ENCODE measurements around the gene CAMK4. TPM values are rescaled to one million over a fixed set of nuclear protein-coding genes. Genes with fewer than 3 reads are reported as not detected.

CAMK4 gene
- total RNA-seq, 1 donor from 2014 or later: 11.2 TPM

- Mint-ChIP-seq H3K27ac (peak overlapping the region; percentile 53), H3K9me3 (peaks cover 6% of the 10 kb centered on the region), H3K27me3 (no peaks in the 10 kb centered on the region), H3K4me3 (no peak overlapping the region), H3K36me3 (no peaks in the 10 kb centered on the region), H3K4me1 (ENCODE audit: unreplicated experiment) (no peaks in the 10 kb centered on the region)
- TF ChIP-seq, protein P1, sequence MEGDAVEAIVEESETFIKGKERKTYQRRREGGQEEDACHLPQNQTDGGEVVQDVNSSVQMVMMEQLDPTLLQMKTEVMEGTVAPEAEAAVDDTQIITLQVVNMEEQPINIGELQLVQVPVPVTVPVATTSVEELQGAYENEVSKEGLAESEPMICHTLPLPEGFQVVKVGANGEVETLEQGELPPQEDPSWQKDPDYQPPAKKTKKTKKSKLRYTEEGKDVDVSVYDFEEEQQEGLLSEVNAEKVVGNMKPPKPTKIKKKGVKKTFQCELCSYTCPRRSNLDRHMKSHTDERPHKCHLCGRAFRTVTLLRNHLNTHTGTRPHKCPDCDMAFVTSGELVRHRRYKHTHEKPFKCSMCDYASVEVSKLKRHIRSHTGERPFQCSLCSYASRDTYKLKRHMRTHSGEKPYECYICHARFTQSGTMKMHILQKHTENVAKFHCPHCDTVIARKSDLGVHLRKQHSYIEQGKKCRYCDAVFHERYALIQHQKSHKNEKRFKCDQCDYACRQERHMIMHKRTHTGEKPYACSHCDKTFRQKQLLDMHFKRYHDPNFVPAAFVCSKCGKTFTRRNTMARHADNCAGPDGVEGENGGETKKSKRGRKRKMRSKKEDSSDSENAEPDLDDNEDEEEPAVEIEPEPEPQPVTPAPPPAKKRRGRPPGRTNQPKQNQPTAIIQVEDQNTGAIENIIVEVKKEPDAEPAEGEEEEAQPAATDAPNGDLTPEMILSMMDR (conservative IDR thresholded peaks at IDR 0.05): no peak
- no peak for DNase-seq (ENCODE audit: extremely low spot score, unreplicated experiment)
These were observed 245.7 kb downstream of the CAMK4 start for GRCh38 chr5:111469903-111470302.

- no peaks in the 10 kb centered on the region for H3K4me1 Mint-ChIP-seq (ENCODE audit: unreplicated experiment)
- no peak for DNase-seq (ENCODE audit: extremely low spot score, unreplicated experiment)
- no peaks in the 10 kb centered on the region for H3K27me3 Mint-ChIP-seq
- H3K9me3 Mint-ChIP-seq: no peaks in the 10 kb centered on the region
- no peak overlapping the region for H3K27ac Mint-ChIP-seq
- H3K36me3 Mint-ChIP-seq: no peaks in the 10 kb centered on the region
- no peak overlapping the region for H3K4me3 Mint-ChIP-seq
- TF ChIP-seq, protein P1 (conservative IDR thresholded peaks at IDR 0.05): no peak
These were observed 247.9 kb downstream of the CAMK4 start for GRCh38 chr5:111472096-111472495.

DNA sequence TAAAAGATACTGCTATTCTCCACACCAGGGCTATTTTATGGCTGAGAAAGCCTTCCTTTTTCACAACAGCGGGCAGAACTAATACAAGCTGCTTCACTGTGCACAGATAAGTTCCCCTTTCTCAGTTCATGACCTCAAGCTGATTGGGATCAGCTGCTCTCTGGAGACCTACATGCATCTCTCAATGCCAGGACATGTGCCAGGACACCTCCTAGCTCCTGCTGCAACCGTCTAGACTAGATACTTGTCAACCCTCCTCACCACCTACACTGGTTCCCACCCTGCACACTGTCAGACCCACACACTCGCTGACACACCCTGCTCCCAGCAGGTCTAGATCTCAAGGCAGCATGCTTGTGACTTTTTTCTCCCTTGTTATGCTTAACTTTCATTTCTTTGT is 248.4 kb downstream of the CAMK4 start:
- no peak overlapping the region for H3K4me3 Mint-ChIP-seq
- no peak overlapping the region for H3K27ac Mint-ChIP-seq
- no peaks in the 10 kb centered on the region for H3K27me3 Mint-ChIP-seq
- no peaks in the 10 kb centered on the region for H3K4me1 Mint-ChIP-seq (ENCODE audit: unreplicated experiment)
- H3K36me3 Mint-ChIP-seq: no peaks in the 10 kb centered on the region
- no peak for DNase-seq (ENCODE audit: extremely low spot score, unreplicated experiment)
- TF ChIP-seq, protein P1 (conservative IDR thresholded peaks at IDR 0.05): no peak
- H3K9me3 Mint-ChIP-seq: no peaks in the 10 kb centered on the region

DNA sequence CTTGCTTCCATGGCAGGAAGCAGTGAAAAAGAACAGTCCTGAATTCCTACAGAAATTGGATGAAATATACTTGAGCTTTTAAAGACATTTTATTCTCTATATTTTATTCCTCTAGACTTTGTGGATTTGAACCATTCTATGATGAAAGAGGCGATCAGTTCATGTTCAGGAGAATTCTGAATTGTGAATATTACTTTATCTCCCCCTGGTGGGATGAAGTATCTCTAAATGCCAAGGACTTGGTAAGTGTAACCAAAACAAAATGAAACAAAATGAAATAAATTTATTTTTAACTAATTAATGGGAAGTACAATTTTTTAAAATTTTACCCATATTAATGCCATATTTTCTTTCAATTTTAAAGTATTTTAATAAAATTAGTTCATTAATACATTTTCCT is 254.1 kb downstream of the CAMK4 start:
- Mint-ChIP-seq H3K27me3 (no peaks in the 10 kb centered on the region), H3K9me3 (no peaks in the 10 kb centered on the region), H3K36me3 (no peaks in the 10 kb centered on the region), H3K4me3 (no peak overlapping the region), H3K27ac (no peak overlapping the region), H3K4me1 (ENCODE audit: unreplicated experiment) (no peaks in the 10 kb centered on the region)
- DNase-seq (ENCODE audit: extremely low spot score, unreplicated experiment): no peak
- TF ChIP-seq, protein P1 (conservative IDR thresholded peaks at IDR 0.05): peak; percentile 53

DNA sequence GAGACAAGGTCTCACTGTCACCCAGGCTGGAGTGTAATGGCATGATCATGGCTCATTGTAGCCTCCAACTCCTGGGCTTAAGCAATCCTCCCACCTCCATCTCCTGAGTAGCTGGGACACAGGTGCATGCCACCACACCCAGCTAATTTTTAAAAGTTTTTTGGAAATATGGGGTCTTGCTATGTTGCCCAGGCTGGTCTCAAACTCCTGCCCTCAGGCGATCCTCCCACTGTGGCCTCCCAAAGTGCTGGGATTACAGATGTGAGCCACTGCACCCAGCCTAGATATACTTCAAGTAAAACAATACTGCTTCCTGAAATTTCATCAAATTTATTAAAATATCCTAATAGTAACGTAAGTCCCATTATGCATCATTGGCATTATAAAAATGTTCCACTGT is 254.7 kb downstream of the CAMK4 start:
- H3K27me3 Mint-ChIP-seq: no peaks in the 10 kb centered on the region
- H3K27ac Mint-ChIP-seq: no peak overlapping the region
- TF ChIP-seq, protein P1 (conservative IDR thresholded peaks at IDR 0.05): no peak
- no peak overlapping the region for H3K4me3 Mint-ChIP-seq
- no peaks in the 10 kb centered on the region for H3K9me3 Mint-ChIP-seq
- no peak for DNase-seq (ENCODE audit: extremely low spot score, unreplicated experiment)
- H3K4me1 Mint-ChIP-seq (ENCODE audit: unreplicated experiment): no peaks in the 10 kb centered on the region
- no peaks in the 10 kb centered on the region for H3K36me3 Mint-ChIP-seq

GRCh38 chr5:111480346-111480745 is 256.2 kb downstream of the CAMK4 start:
- H3K9me3 Mint-ChIP-seq: no peaks in the 10 kb centered on the region
- no peaks in the 10 kb centered on the region for H3K27me3 Mint-ChIP-seq
- no peaks in the 10 kb centered on the region for H3K36me3 Mint-ChIP-seq
- H3K4me1 Mint-ChIP-seq (ENCODE audit: unreplicated experiment): no peaks in the 10 kb centered on the region
- no peak for DNase-seq (ENCODE audit: extremely low spot score, unreplicated experiment)
- TF ChIP-seq, protein P1 (conservative IDR thresholded peaks at IDR 0.05): no peak
- no peak overlapping the region for H3K27ac Mint-ChIP-seq
- no peak overlapping the region for H3K4me3 Mint-ChIP-seq

Measured in type B pancreatic cell (in vitro differentiated cells).